Measurements from ENCODE around the gene SIK2.

DNA sequence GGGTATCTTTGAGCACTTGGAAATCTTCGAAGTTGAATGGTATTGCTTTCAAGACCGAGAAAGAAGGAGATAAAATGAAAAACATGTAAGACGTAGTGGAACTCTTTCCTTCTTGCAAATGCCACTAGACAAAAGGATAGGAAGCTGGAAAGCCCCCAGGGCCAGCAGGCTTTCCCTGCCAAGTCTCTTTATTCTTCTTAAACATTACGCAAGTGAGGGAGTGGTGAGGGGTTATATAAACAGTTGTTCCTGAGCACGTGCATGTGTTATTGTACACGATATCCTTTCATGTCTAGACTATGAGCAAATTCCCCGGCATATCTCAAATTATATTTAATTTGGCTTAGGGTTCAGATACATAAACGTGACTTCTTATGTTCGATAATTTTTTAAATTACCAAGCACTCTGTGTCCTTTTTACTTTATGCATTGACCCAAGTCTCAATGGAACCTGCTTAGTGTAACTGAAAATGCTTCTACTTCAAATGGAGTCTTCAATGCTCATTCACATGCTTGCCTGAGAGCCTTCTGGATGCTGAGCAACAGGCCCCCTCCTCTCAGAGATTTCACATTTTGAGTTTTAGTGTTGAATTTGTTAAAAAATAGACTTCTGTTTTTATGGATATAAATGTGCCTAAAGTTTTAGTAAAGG lies 104.9 kb downstream of the SIK2 start:
- TF ChIP-seq RBFOX2 (IDR thresholded peaks at IDR 0.05; ENCODE audit: low read depth, low read length), result no peak
- TF ChIP-seq, protein P1, sequence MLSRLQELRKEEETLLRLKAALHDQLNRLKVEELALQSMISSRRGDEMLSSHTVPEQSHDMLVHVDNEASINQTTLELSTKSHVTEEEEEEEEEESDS (CRISPR knock-in tag; IDR thresholded peaks at IDR 0.05), result no peak
- TF ChIP-seq NFE2 (IDR thresholded peaks at IDR 0.05; ENCODE audit: low read depth), result no peak
- TF ChIP-seq POLR2A (conservative IDR thresholded peaks at IDR 0.05), result no peak
- TF ChIP-seq NR2C1 (IDR thresholded peaks at IDR 0.05), result no peak
- no peak for TF ChIP-seq NR2C1 (tag; IDR thresholded peaks at IDR 0.05)
- no peak for TF ChIP-seq SRSF1 (IDR thresholded peaks at IDR 0.05; ENCODE audit: low read depth, low read length)
- TF ChIP-seq, protein P2, sequence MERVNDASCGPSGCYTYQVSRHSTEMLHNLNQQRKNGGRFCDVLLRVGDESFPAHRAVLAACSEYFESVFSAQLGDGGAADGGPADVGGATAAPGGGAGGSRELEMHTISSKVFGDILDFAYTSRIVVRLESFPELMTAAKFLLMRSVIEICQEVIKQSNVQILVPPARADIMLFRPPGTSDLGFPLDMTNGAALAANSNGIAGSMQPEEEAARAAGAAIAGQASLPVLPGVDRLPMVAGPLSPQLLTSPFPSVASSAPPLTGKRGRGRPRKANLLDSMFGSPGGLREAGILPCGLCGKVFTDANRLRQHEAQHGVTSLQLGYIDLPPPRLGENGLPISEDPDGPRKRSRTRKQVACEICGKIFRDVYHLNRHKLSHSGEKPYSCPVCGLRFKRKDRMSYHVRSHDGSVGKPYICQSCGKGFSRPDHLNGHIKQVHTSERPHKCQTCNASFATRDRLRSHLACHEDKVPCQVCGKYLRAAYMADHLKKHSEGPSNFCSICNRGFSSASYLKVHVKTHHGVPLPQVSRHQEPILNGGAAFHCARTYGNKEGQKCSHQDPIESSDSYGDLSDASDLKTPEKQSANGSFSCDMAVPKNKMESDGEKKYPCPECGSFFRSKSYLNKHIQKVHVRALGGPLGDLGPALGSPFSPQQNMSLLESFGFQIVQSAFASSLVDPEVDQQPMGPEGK (CRISPR knock-in tag; IDR thresholded peaks at IDR 0.05; ENCODE audit: borderline replicate concordance), result no peak
- TF ChIP-seq, protein P3, sequence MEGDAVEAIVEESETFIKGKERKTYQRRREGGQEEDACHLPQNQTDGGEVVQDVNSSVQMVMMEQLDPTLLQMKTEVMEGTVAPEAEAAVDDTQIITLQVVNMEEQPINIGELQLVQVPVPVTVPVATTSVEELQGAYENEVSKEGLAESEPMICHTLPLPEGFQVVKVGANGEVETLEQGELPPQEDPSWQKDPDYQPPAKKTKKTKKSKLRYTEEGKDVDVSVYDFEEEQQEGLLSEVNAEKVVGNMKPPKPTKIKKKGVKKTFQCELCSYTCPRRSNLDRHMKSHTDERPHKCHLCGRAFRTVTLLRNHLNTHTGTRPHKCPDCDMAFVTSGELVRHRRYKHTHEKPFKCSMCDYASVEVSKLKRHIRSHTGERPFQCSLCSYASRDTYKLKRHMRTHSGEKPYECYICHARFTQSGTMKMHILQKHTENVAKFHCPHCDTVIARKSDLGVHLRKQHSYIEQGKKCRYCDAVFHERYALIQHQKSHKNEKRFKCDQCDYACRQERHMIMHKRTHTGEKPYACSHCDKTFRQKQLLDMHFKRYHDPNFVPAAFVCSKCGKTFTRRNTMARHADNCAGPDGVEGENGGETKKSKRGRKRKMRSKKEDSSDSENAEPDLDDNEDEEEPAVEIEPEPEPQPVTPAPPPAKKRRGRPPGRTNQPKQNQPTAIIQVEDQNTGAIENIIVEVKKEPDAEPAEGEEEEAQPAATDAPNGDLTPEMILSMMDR (IDR thresholded peaks at IDR 0.05 in 2 of 3, conservative IDR thresholded peaks at IDR 0.05 in 1 of 3; ENCODE audit: insufficient read depth in 2 of 3, low read depth in 1 of 3, low read length in 3 of 3), result no peak
- TF ChIP-seq, protein P4, sequence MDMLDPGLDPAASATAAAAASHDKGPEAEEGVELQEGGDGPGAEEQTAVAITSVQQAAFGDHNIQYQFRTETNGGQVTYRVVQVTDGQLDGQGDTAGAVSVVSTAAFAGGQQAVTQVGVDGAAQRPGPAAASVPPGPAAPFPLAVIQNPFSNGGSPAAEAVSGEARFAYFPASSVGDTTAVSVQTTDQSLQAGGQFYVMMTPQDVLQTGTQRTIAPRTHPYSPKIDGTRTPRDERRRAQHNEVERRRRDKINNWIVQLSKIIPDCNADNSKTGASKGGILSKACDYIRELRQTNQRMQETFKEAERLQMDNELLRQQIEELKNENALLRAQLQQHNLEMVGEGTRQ (CRISPR knock-in tag; IDR thresholded peaks at IDR 0.05), result no peak
- TF ChIP-seq EZH2 (IDR thresholded peaks at IDR 0.05; ENCODE audit: borderline replicate concordance, low read depth, low read length), result no peak
